H4 (cell line): Measurements from ENCODE around the gene EYS. TPM values are rescaled to one million over a fixed set of nuclear protein-coding genes. Genes with fewer than 3 reads are reported as not detected.
"Not testable (repeated sequence)": the region's sequence is repeated elsewhere in the genome, so short reads cannot be mapped to it uniquely, and the experiment has no call there.

Source experiments
- DNase-seq: peaks from one replicate; pipeline ENCODE4 v3.0.0-alpha.2; 2015; ENCODE audit warnings: low spot score
- total RNA-seq: library from RNA; depleted of rRNA; stranded (reverse); fragments of >200 nt; shearing (Covaris generic); gene quantifications from 2 replicates; pipeline ENCODE4 v1.2.3, GENCODE V29; 2014

EYS gene
- total RNA-seq, 1 experiment from 2014 or later, result 0.17 TPM

- no peak for DNase-seq
Observed at GRCh38 chr6:65088575-65088974, 618.5 kb downstream of the EYS start.

- no peak for DNase-seq
Observed at GRCh38 chr6:65081756-65082155, 625.3 kb downstream of the EYS start.

GRCh38 chr6:65075705-65076230, 631.3 kb downstream of the EYS start:
- DNase-seq, result no peak

- DNase-seq, result no peak
Observed at GRCh38 chr6:65072500-65072899, 634.5 kb downstream of the EYS start.

GRCh38 chr6:65071480-65071879, 635.5 kb downstream of the EYS start:
- no peak for DNase-seq

- DNase-seq, result no peak
Observed at GRCh38 chr6:65064844-65065243, 642.2 kb downstream of the EYS start.

- no peak for DNase-seq
Observed at GRCh38 chr6:65059568-65059967, 647.5 kb downstream of the EYS start.

- no peak for DNase-seq
Observed at GRCh38 chr6:65055545-65055944, 651.5 kb downstream of the EYS start.

GRCh38 chr6:65052626-65053025, 654.4 kb downstream of the EYS start:
- no peak for DNase-seq

- DNase-seq, result no peak
Observed at GRCh38 chr6:65045801-65046200, 661.2 kb downstream of the EYS start.

GRCh38 chr6:65014006-65014405, 693.0 kb downstream of the EYS start:
- DNase-seq, result no peak

- no peak for DNase-seq
Observed at GRCh38 chr6:65006788-65007187, 700.2 kb downstream of the EYS start.

GRCh38 chr6:65004283-65004682, 702.7 kb downstream of the EYS start:
- no peak for DNase-seq

- not testable (repeated sequence) for DNase-seq
Observed at GRCh38 chr6:65002882-65003281, 704.1 kb downstream of the EYS start.

GRCh38 chr6:65000815-65001214, 706.2 kb downstream of the EYS start:
- DNase-seq, result no peak

- DNase-seq, result no peak
Observed at GRCh38 chr6:64998204-64998603, 708.8 kb downstream of the EYS start.

- DNase-seq, result no peak
Observed at GRCh38 chr6:64996301-64996700, 710.7 kb downstream of the EYS start.

GRCh38 chr6:64990652-64991304, 716.2 kb downstream of the EYS start:
- DNase-seq, result no peak

GRCh38 chr6:64988148-64988547, 718.9 kb downstream of the EYS start:
- no peak for DNase-seq

- DNase-seq, result no peak
Observed at GRCh38 chr6:64987066-64987465, 720.0 kb downstream of the EYS start.

GRCh38 chr6:64985726-64986125, 721.3 kb downstream of the EYS start:
- DNase-seq, result no peak

GRCh38 chr6:64984948-64985347, 722.1 kb downstream of the EYS start:
- no peak for DNase-seq

GRCh38 chr6:64983089-64983488, 723.9 kb downstream of the EYS start:
- no peak for DNase-seq

GRCh38 chr6:64973142-64973541, 733.9 kb downstream of the EYS start:
- DNase-seq, result no peak
